Ramos (cell line): Measurements from ENCODE around the gene CPHXL2.

ENCODE experiments used
- in situ Hi-C: fragments of 300-500 bp; cut with MboI; formaldehyde crosslinking; loops from one replicate; pipeline ENCODE4 v1.14.3; 2022; ENCODE audit warnings: low sequenced_read_pairs; ENCODE audit not compliant: unreplicated experiment

CPHXL2 gene

DNA sequence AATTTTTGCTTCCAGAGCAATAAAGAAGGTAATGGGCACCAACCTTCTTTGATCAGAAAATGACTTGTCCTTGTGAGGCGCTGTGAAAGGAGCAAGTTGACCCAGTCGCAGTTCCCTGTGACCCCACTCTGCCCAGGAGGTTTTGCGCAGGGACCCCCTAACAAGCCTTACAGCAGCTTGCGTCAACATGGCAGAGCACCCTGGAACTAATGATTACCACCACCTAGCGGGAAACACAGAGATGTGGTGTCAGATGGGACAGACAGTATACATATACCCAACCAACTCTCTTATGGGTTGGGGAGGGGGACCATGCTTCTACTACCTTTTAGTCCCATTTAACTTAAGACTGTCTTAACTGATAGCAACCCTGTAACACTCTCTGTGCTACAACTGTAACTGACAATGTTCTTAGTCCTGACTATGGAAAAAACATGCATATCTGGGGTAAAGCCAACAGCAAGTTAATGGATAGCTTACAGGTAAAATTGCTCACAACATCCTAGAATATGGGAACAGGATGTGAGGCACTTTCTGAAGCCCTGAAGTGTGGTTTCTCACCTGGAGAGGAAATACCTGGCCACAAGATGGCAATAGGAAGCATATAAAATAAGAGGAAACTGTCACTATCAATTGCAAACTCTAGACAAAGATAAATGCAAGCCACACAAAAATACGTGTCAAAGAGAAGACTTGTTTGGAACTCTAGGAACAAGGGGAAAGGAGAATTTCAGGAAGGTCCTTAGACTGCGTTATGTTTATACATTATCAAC lies 32.4 kb downstream of the CPHXL2 start:
- in situ Hi-C loops, result loop anchor here (10.0 kb wide), 1 partner anchor 110 kb away; no protein-coding TSS in a partner anchor

GRCh38 chr16:75640598-75640997 lies 36.2 kb downstream of the CPHXL2 start:
- in situ Hi-C loops, result loop anchor here (10.0 kb wide), 1 partner anchor 114 kb away; no protein-coding TSS in a partner anchor

GRCh38 chr16:75635036-75635435 lies 41.8 kb downstream of the CPHXL2 start:
- in situ Hi-C loops, result no loop called here

- in situ Hi-C loops, result no loop called here
These were observed 44.0 kb downstream of the CPHXL2 start for GRCh38 chr16:75632857-75633256.

GRCh38 chr16:75630052-75630451 lies 46.8 kb downstream of the CPHXL2 start:
- in situ Hi-C loops, result no loop called here

- in situ Hi-C loops, result no loop called here
These were observed 47.7 kb downstream of the CPHXL2 start for GRCh38 chr16:75629132-75629531.

- in situ Hi-C loops, result no loop called here
These were observed 48.5 kb downstream of the CPHXL2 start for GRCh38 chr16:75628351-75628750.

DNA sequence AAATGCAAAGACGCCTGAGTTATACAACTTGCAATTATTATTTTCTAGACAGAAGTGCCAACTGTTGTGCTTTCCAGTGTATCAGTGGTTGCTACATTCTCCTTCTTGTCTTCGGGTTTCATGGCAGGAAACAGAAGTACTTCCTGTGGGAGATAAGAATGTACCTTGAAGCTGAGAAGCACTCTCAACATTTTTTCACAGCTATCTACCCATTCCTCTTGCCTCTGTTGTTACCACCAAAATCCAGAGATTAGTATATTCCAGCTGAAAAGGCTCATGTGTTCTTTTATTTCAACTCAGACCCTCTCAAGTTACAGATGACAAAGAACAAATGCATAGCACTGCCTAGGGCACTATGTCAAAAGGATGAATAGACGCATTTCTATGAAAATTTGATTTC lies 49.0 kb downstream of the CPHXL2 start:
- in situ Hi-C loops, result no loop called here

DNA sequence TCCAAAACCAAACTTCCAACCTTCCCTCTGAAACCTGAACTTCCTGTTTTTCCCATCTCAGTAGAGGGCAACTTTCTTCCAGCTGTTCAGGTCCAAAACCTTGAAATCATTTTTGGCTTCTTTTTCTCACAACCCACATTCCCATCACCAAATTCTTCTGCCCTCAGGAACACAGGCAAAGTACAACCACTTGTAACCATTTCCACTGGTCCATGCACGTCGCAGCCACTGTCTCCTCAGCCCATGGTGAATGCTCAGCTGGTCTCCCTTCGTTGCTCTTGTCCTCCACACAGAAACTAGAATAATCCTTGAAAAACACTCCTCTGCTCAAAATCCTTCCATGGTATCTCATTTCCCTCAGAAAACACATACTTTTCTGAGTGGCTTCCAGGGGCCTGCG lies 50.0 kb downstream of the CPHXL2 start:
- in situ Hi-C loops, result no loop called here

DNA sequence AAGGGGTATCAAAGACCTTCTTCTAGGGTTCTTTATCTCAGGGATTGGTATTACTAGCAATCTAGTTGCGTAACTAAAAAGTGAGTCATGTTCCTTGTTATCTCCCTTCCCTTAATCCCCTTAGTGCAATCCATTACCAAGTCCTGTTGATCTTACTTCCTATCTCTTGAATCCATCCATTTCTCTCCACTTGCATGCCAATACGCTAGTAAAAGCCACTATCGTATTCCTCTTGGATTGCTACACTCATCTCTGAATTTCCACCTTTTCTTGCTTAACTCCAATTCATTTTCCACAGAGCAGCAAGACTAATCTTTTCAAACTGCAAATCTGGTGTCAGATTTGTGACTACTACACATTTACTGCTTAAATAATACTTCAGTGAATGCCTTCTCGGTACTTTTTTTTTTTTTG lies 51.9 kb downstream of the CPHXL2 start:
- in situ Hi-C loops, result no loop called here

GRCh38 chr16:75622761-75623605 lies 53.8 kb downstream of the CPHXL2 start, which contains the start of gene ADAT1:
Gene ADAT1, minus strand, starts transcription at chr16:75623281. Its CDS starts 2,482 bp downstream, at chr16:75620799.
- in situ Hi-C loops, result no loop called here

GRCh38 chr16:75621170-75621477 lies 55.7 kb downstream of the CPHXL2 start:
- in situ Hi-C loops, result no loop called here

GRCh38 chr16:75620326-75621169 lies 56.3 kb downstream of the CPHXL2 start:
- in situ Hi-C loops, result no loop called here

- in situ Hi-C loops, result no loop called here
These were observed 58.0 kb downstream of the CPHXL2 start for GRCh38 chr16:75618780-75619179.

GRCh38 chr16:75617121-75617520 lies 59.7 kb downstream of the CPHXL2 start:
- in situ Hi-C loops, result no loop called here

- in situ Hi-C loops, result no loop called here
These were observed 60.2 kb downstream of the CPHXL2 start for GRCh38 chr16:75616521-75617010.

GRCh38 chr16:75615619-75616018 lies 61.2 kb downstream of the CPHXL2 start:
- in situ Hi-C loops, result no loop called here

- in situ Hi-C loops, result no loop called here
These were observed 62.5 kb downstream of the CPHXL2 start for GRCh38 chr16:75614066-75614897.
